ENCODE data around the gene OSTM1. TPM values are rescaled to one million over a fixed set of nuclear protein-coding genes. Genes with fewer than 3 reads are reported as not detected.
"Not testable (repeated sequence)": the region's sequence is repeated elsewhere in the genome, so short reads cannot be mapped to it uniquely, and the experiment has no call there.

The OSTM1 gene
- total RNA-seq, 1 experiment from 2014 or later: 277 TPM

- H3K27me3 ChIP-seq (ENCODE audit: control insufficient read depth, insufficient read depth, low read length); H3K36me3 ChIP-seq (ENCODE audit: control insufficient read depth, insufficient read depth, low read length); H3K4me1 ChIP-seq (ENCODE audit: control insufficient read depth, insufficient read depth, low read length); BruUV-seq (replicated peaks); H3K9me3 ChIP-seq (ENCODE audit: control insufficient read depth, insufficient read depth, low read depth, low read length); intact Hi-C loops (cut with micrococcal nuclease; ENCODE audit: unreplicated experiment); H3K4me3 ChIP-seq (ENCODE audit: low read depth in 2 of 2, low read length in 2 of 2); in situ Hi-C loops (cut with HindIII; ENCODE audit: low pct_unique_long_range_greater_than_20kb, low sequenced_read_pairs); H3K27ac ChIP-seq (ENCODE audit: low read length); ATAC-seq; DNase-seq (ENCODE audit: low read depth, low spot score); POLR2A ChIA-PET: not testable (repeated sequence)
- CTCF ChIA-PET: interaction anchor here (0.6 kb wide), 1 partner anchor 488 kb away, joined by 5 read pairs; no protein-coding TSS in a partner anchor
Observed at GRCh38 chr6:108009258-108009657, 65.3 kb downstream of the OSTM1 start.

- Histone ChIP-seq H3K36me3 (ENCODE audit: control insufficient read depth, insufficient read depth, low read length) (no peaks in the 10 kb centered on the region), H3K9me3 (ENCODE audit: control insufficient read depth, insufficient read depth, low read depth, low read length) (no peaks in the 10 kb centered on the region), H3K27me3 (ENCODE audit: control insufficient read depth, insufficient read depth, low read length) (no peaks in the 10 kb centered on the region), H3K4me1 (ENCODE audit: control insufficient read depth, insufficient read depth, low read length) (no peaks in the 10 kb centered on the region), H3K4me3 (ENCODE audit: low read depth in 2 of 2, low read length in 2 of 2) (no peak overlapping the region), H3K27ac (ENCODE audit: low read length) (no peak overlapping the region)
- in situ Hi-C loops (cut with HindIII; ENCODE audit: low pct_unique_long_range_greater_than_20kb, low sequenced_read_pairs) (no loop called here), intact Hi-C loops (cut with micrococcal nuclease; ENCODE audit: unreplicated experiment) (no loop called here)
- DNase-seq (ENCODE audit: low read depth, low spot score) (no peak), ATAC-seq (no peak)
- ChIA-PET CTCF (interaction anchor here (0.6 kb wide), 1 partner anchor 489 kb away, joined by 5 read pairs; no protein-coding TSS in a partner anchor), POLR2A (no interaction called here)
- no peak for TF ChIP-seq TCF7L2 (IDR thresholded peaks at IDR 0.05; ENCODE audit: low read depth, low read length)
- no peak for TF ChIP-seq SIN3A (IDR thresholded peaks at IDR 0.05; ENCODE audit: borderline replicate concordance, insufficient read depth, low read depth, low read length)
- TF ChIP-seq POLR2AphosphoS5 (IDR thresholded peaks at IDR 0.05; ENCODE audit: low read depth, low read length): no peak
- TF ChIP-seq CTCF (IDR thresholded peaks at IDR 0.05): no peak
- no peak for TF ChIP-seq REST (IDR thresholded peaks at IDR 0.05; ENCODE audit: insufficient read depth in 1 of 2, low read depth in 2 of 2, low read length in 1 of 2)
- no TSS peak for BruUV-seq (replicated peaks)
Observed at GRCh38 chr6:108008363-108008762, 66.2 kb downstream of the OSTM1 start.

- no peak for ATAC-seq
- CTCF ChIA-PET: no interaction called here
- Histone ChIP-seq H3K27ac (ENCODE audit: low read length) (no peak overlapping the region), H3K36me3 (ENCODE audit: control insufficient read depth, insufficient read depth, low read length) (no peaks in the 10 kb centered on the region), H3K27me3 (ENCODE audit: control insufficient read depth, insufficient read depth, low read length) (no peaks in the 10 kb centered on the region), H3K9me3 (ENCODE audit: control insufficient read depth, insufficient read depth, low read depth, low read length) (no peaks in the 10 kb centered on the region), H3K4me1 (ENCODE audit: control insufficient read depth, insufficient read depth, low read length) (no peaks in the 10 kb centered on the region; the same call in 1 of the 2 replicates), H3K4me3 (ENCODE audit: low read depth in 2 of 2, low read length in 2 of 2) (no peak overlapping the region)
- BruUV-seq (replicated peaks): no TSS peak
- in situ Hi-C loops (cut with HindIII; ENCODE audit: low pct_unique_long_range_greater_than_20kb, low sequenced_read_pairs): no loop called here
- POLR2A ChIA-PET: interaction anchor here (0.5 to 0.7 kb wide), 2 partner anchors 35 to 534 kb away, joined by 4 to 9 read pairs; no protein-coding TSS in a partner anchor
- TF ChIP-seq TCF7L2 (IDR thresholded peaks at IDR 0.05; ENCODE audit: low read depth, low read length) (no peak), REST (IDR thresholded peaks at IDR 0.05; ENCODE audit: insufficient read depth in 1 of 2, low read depth in 2 of 2, low read length in 1 of 2) (no peak)
- intact Hi-C loops (cut with micrococcal nuclease; ENCODE audit: unreplicated experiment): no loop called here
- no peak for DNase-seq (ENCODE audit: low read depth, low spot score)
Observed at GRCh38 chr6:108005961-108006360, 68.6 kb downstream of the OSTM1 start.
